Endothelial cell of umbilical vein (primary cell): ENCODE measurements around the gene DCLRE1B. TPM values are rescaled to one million over a fixed set of nuclear protein-coding genes. Genes with fewer than 3 reads are reported as not detected.

Experiments
- BruUV-seq: library from RNA; stranded (reverse); fragments of 400-500 nt; replicated peaks from 2 replicates; lab custom pipeline; 2021; lab: Mats Ljungman, UMichigan
- CTCF ChIA-PET: fragments of 300-600, 350-600 bp; sonication (Branson Sonifier 250); formaldehyde crosslinking; loops from one replicate; lab custom pipeline; 2021; ENCODE audit warnings: antibody characterized with exemption, inconsistent platforms; lab: Charles Lee
- POLR2A ChIA-PET: fragments of 300-600, 350-600 bp; sonication (Branson Sonifier 250); formaldehyde crosslinking; loops from one replicate; lab custom pipeline; 2021; ENCODE audit warnings: antibody characterized with exemption, inconsistent platforms; lab: Charles Lee
- DNase-seq: peaks from one replicate; pipeline ENCODE4 v3.0.0-alpha.2; 2011; ENCODE audit warnings: low read depth, low spot score
- FAIRE-seq: peaks from 2 replicates; lab custom pipeline; 2011; peaks lifted over from hg19 to GRCh38; lab: Jason Lieb, UNC
- H2AFZ ChIP-seq: 2 replicates; pipeline ENCODE4 v1.6.0; 2012; ENCODE audit warnings: low read depth, low read length, control low read depth, inconsistent platforms
- H3K27ac ChIP-seq: 2 replicates; pipeline ENCODE4 v1.5.1; 2011; ENCODE audit warnings: low read depth, mild to moderate bottlenecking, control low read depth, low read length, moderate library complexity; ENCODE audit not compliant: insufficient read depth
- H3K27me3 ChIP-seq, 2 experiments: 2 replicates each; pipeline versions ENCODE4 v1.6.0 to v1.6.1; 2011; ENCODE audit warnings: low read length in 2 of 2, mixed read lengths in 1 of 2; ENCODE audit not compliant: control insufficient read depth in 2 of 2, insufficient read depth in 2 of 2
- H3K36me3 ChIP-seq, 2 experiments: 2 replicates in 1 of 2; 3 replicates in 1 of 2; pipeline ENCODE4 v1.5.1; 2011; ENCODE audit warnings: low read length in 2 of 2, mild to moderate bottlenecking in 1 of 2, moderate library complexity in 1 of 2; ENCODE audit not compliant: control insufficient read depth in 2 of 2, insufficient read depth in 2 of 2; ENCODE audit errors: extremely low read depth in 1 of 2
- H3K4me1 ChIP-seq: 3 replicates; pipeline ENCODE4 v1.5.1; 2011; ENCODE audit warnings: mild to moderate bottlenecking, low read length; ENCODE audit not compliant: control insufficient read depth, insufficient read depth; ENCODE audit errors: extremely low read depth
- H3K4me2 ChIP-seq: 2 replicates; pipeline ENCODE4 v1.6.1; 2011; ENCODE audit warnings: low read length, control low read depth, mixed read lengths; ENCODE audit not compliant: insufficient read depth
- H3K4me3 ChIP-seq, 3 experiments: fragments of 200-600 bp in 1 of 3; sonication (generic), shearing (Covaris generic) in 1 of 3; replicated peaks in 1 of 3; 2 replicates each; pipeline ENCODE4 v1.5.1; 2011 to 2016; ENCODE audit warnings: control low read depth in 3 of 3, low read length in 3 of 3, mild to moderate bottlenecking in 2 of 3, inconsistent platforms in 1 of 3, low read depth in 1 of 3, moderate library complexity in 1 of 3; ENCODE audit not compliant: insufficient read depth in 1 of 3
- H3K79me2 ChIP-seq: 2 replicates; pipeline ENCODE4 v1.6.0; 2012; ENCODE audit warnings: low read length, inconsistent platforms; ENCODE audit not compliant: control insufficient read depth, insufficient read depth
- H3K9ac ChIP-seq: replicated peaks from 2 replicates; pipeline ENCODE3; 2011; ENCODE audit warnings: low read length, control low read depth; ENCODE audit not compliant: insufficient read depth; ENCODE audit errors: extremely low read depth
- H3K9me1 ChIP-seq: replicated peaks from 3 replicates; pipeline ENCODE4 v1.6.0; 2011; ENCODE audit warnings: mild to moderate bottlenecking, low read length; ENCODE audit not compliant: control insufficient read depth, insufficient read depth; ENCODE audit errors: extremely low read depth
- H3K9me3 ChIP-seq: replicated peaks from 2 replicates; pipeline ENCODE4 v1.5.1; 2012; ENCODE audit warnings: low read length, inconsistent platforms; ENCODE audit not compliant: control insufficient read depth, insufficient read depth
- H4K20me1 ChIP-seq: replicated peaks from 2 replicates; pipeline ENCODE3; 2011; ENCODE audit warnings: mild to moderate bottlenecking, low read length; ENCODE audit not compliant: control insufficient read depth, insufficient read depth; ENCODE audit errors: extremely low read depth
- EZH2 ChIP-seq: IDR thresholded peaks from 2 replicates; pipeline ENCODE4 v1.6.1; 2012; ENCODE audit warnings: borderline replicate concordance, low read depth, mild to moderate bottlenecking, moderate library complexity, low read length, inconsistent platforms; ENCODE audit not compliant: severe bottlenecking
- FOS ChIP-seq: IDR thresholded peaks from 2 replicates; pipeline ENCODE4 v1.6.1; 2011; ENCODE audit warnings: mild to moderate bottlenecking, low read length, moderate library complexity, borderline replicate concordance; ENCODE audit not compliant: insufficient read depth
- GATA2 ChIP-seq: IDR thresholded peaks from 2 replicates; pipeline ENCODE4 v1.7.0; 2011; ENCODE audit warnings: low read depth, mild to moderate bottlenecking, moderate library complexity, mixed read lengths, low read length; ENCODE audit not compliant: insufficient read length, insufficient read depth
- MYC ChIP-seq: IDR thresholded peaks from one replicate; pipeline ENCODE4 v1.6.1; 2011; ENCODE audit warnings: mild to moderate bottlenecking, low read depth, low read length
- POLR2A ChIP-seq: IDR thresholded peaks from 2 replicates; pipeline ENCODE4 v1.6.1; 2012; ENCODE audit warnings: low read depth, mild to moderate bottlenecking, control low read depth, low read length
- dilution Hi-C: fragments of 300-500 bp; cut with MboI; formaldehyde crosslinking; loops from one replicate; pipeline ENCODE4 v1.15.0; 2019; ENCODE audit warnings: low sequenced_read_pairs; ENCODE audit not compliant: extremely low pct_ligation_motif_present
- intact Hi-C: fragments of 100-400 bp; cut with micrococcal nuclease; formaldehyde crosslinking; loops from one replicate; pipeline ENCODE4 v1.10.0; 2022
- polyA plus RNA-seq, 4 experiments: library from polyadenylated mRNA; depleted of rRNA in 3 of 4; stranded (reverse) in 3 of 4; unstranded in 1 of 4; fragments of >200 nt; gene quantifications; 2 replicates each; pipeline versions ENCODE4 v1.2.1 to v1.2.3, GENCODE V29; 2011 to 2012; ENCODE audit warnings: missing spikeins in 1 of 4
- total RNA-seq: library from RNA; stranded (reverse); gene quantifications from 2 replicates; pipeline ENCODE4 v1.2.3, GENCODE V29; 2021
- TF ChIP-seq, protein P1 (sequence below): IDR thresholded peaks from 2 replicates; pipeline ENCODE4 v1.6.1; 2011; ENCODE audit not compliant: insufficient read depth, insufficient read length
- TF ChIP-seq, protein P2 (sequence below), 2 donors: IDR thresholded peaks; 1 replicate in 1 of 2; 2 replicates in 1 of 2; pipeline ENCODE4 v1.5.1; 2011; ENCODE audit warnings: low read length in 2 of 2, mild to moderate bottlenecking in 2 of 2, moderate library complexity in 2 of 2, control low read depth in 1 of 2, inconsistent platforms in 1 of 2, low read depth in 1 of 2; ENCODE audit not compliant: insufficient read depth in 1 of 2; ENCODE audit errors: extremely low read depth in 1 of 2

Gene DCLRE1B
- total and polyA plus RNA-seq, 2 donors (not counting 3 experiments of a cell fraction or from before 2014, with no cell fraction given), result 5.6 to 10.7 TPM

DNA sequence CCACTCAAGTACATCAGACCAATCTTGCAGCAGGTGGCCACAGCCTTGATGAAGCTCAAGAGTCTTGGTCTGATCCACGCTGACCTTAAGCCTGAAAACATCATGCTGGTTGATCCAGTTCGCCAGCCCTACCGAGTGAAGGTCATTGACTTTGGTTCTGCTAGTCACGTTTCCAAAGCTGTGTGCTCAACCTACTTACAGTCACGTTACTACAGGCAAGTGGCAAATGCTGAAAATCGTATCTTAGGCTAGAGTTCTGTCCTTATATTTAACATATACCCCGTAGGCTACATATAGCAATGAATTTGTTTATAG, 36.1 kb downstream of the DCLRE1B start:
- no peaks in the 10 kb centered on the region for H3K9me1 ChIP-seq
- H3K4me3 ChIP-seq, result no peak overlapping the region
- no peaks in the 10 kb centered on the region for H4K20me1 ChIP-seq
- H3K36me3 ChIP-seq, result peaks cover 3 to 10% of the 10 kb centered on the region in 2 experiments
- H3K4me1 ChIP-seq, result peaks cover 20% of the 10 kb centered on the region
- TF ChIP-seq POLR2A (no peak), MYC (no peak), GATA2 (no peak), FOS (no peak), EZH2 (no peak)
- TF ChIP-seq, protein P1, sequence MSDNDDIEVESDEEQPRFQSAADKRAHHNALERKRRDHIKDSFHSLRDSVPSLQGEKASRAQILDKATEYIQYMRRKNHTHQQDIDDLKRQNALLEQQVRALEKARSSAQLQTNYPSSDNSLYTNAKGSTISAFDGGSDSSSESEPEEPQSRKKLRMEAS, result no peak
- TF ChIP-seq, protein P2, sequence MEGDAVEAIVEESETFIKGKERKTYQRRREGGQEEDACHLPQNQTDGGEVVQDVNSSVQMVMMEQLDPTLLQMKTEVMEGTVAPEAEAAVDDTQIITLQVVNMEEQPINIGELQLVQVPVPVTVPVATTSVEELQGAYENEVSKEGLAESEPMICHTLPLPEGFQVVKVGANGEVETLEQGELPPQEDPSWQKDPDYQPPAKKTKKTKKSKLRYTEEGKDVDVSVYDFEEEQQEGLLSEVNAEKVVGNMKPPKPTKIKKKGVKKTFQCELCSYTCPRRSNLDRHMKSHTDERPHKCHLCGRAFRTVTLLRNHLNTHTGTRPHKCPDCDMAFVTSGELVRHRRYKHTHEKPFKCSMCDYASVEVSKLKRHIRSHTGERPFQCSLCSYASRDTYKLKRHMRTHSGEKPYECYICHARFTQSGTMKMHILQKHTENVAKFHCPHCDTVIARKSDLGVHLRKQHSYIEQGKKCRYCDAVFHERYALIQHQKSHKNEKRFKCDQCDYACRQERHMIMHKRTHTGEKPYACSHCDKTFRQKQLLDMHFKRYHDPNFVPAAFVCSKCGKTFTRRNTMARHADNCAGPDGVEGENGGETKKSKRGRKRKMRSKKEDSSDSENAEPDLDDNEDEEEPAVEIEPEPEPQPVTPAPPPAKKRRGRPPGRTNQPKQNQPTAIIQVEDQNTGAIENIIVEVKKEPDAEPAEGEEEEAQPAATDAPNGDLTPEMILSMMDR (IDR thresholded peaks at IDR 0.05; ENCODE audit: extremely low read depth in 1 of 2, insufficient read depth in 1 of 2, low read depth in 1 of 2, low read length in 2 of 2), result no peak
- ChIA-PET POLR2A (no interaction called here), CTCF (no interaction called here)
- no peak overlapping the region for H2AFZ ChIP-seq
- no peak overlapping the region for H3K27ac ChIP-seq
- FAIRE-seq, result no peak
- no peak for DNase-seq
- H3K79me2 ChIP-seq, result peaks cover 83% of the 10 kb centered on the region
- no peaks in the 10 kb centered on the region for H3K9me3 ChIP-seq
- intact Hi-C loops, result no loop called here
- no peak overlapping the region for H3K9ac ChIP-seq
- no TSS peak for BruUV-seq
- no peak overlapping the region for H3K4me2 ChIP-seq
- H3K27me3 ChIP-seq, result no peaks in the 10 kb centered on the region
- dilution Hi-C loops, result no loop called here
